Skeletal muscle cell (primary cell): Measurements from ENCODE around the gene TRMT112.
"Not testable (repeated sequence)": the region's sequence is repeated elsewhere in the genome, so short reads cannot be mapped to it uniquely, and the experiment has no call there.

Source experiments
- DNase-seq: peaks from one replicate; pipeline ENCODE4 v3.0.0-alpha.2; 2010; ENCODE audit warnings: low read depth
- H3K4me3 ChIP-seq: 2 replicates; pipeline ENCODE4 v1.5.1; 2011; ENCODE audit warnings: low read depth, mild to moderate bottlenecking, control low read depth, low read length, moderate library complexity

The TRMT112 gene

DNA sequence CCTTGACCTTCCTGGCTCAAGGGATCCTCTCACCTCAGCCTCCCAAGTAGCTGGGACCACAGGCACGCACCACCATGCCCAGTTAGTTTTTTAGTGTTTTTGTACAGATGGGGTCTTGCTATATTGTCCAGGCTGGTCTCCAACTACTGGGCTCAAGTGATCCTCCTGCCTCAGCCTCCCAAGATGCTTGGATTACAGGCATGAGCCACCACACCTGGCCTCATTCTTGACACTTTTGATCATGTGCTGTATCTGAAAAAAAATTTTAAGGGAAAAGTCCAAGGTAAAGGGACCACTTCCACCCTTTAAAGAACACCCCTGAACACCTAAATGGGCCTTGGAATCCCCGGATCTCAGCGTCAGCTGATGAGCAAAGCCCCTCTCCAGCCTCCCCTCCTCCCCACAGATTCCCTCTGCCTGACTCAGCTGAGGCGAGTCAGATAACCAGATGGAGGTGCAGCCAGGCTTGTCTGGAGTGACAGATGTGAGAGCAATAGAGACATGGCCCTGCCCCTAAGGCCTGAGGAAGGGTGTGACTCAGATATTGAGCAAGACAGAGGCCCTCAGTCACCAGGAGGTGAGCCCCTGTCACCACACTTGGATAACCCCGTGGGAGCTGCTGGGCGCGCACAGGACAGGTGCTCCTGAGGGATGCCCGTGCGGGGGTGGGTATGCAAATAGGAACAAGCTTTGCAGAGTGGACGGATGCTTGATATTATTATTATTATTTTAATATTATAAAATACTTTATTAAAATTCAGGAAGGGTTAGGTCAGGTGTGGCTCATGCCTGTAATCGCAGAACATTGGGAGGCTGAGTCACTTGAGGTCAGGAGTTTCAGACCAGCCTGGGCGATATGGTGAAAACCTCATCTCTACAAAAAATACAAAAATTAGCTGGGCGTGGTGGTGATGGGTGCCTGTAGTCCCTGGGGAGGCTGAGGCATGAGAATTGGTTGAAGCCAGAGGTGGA is 17.7 kb upstream of the TRMT112 start:
- no peak overlapping the region for H3K4me3 ChIP-seq
- DNase-seq, result peak; percentile 64

GRCh38 chr11:64333556-64333955 is 16.2 kb upstream of the TRMT112 start:
- no peak overlapping the region for H3K4me3 ChIP-seq
- no peak for DNase-seq

DNA sequence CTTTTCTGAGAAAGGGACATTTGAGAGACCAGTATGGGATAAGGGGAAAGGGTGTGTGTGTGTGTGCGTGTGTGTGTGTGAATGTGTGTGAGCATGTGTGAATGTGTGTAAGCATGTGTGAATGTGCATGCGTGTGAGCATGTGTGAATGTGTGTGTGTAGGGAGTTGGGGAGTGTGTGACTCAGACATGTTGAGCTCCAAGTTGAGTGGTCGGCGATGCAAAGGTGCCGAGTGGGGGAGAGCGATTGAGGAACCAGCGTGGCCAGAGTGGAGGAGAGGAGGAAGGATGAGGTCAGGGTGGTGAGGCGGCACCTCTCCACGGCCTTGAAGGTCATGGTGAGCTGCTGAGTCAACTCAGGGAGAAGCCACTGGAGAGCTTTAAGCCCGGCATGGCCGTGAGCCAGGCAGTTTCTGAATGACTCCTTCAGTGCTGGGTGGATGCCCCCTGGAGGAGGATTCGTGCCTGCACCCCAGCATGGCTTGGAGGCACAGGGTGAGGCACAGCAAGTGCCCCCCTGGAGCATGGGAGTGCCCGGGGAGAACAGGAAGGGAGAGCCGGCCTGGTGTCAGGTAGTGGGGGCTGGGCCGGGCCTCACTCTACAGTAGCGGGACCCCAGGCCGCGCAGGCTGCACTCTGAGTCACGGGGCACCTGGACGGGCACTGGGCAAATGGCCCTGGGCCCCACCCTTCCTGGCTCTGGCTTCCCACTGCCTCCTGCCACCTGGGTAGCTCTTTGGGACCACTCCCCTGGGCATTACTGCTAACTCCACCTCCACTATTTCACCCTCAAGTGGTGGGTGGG is 14.4 kb upstream of the TRMT112 start:
- DNase-seq, result no peak
- H3K4me3 ChIP-seq, result no peak overlapping the region

- no peak overlapping the region for H3K4me3 ChIP-seq
- no peak for DNase-seq
Measured at GRCh38 chr11:64330888-64331287, 13.5 kb upstream of the TRMT112 start.

DNA sequence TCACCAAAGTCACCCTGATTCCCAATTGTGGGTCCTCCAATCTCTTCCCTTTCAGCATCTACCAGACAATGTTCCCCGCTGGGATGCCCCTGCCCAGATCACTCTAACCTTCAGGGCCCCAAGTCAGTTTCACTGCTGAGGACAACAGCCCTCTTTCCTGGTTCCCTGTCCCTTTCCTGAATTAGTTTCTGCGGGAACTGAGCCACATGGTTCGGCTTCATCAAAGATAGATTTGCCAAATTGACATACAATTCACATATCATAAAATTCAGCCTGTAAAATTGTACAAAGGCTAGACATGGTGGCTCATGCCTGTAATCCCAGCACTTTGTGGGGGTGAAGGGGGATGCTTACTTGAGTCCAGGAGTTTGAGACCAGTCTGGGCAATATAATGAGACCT is 10.6 kb upstream of the TRMT112 start:
- no peak for DNase-seq
- H3K4me3 ChIP-seq, result no peak overlapping the region

- H3K4me3 ChIP-seq, result no peak overlapping the region
- no peak for DNase-seq
Measured at GRCh38 chr11:64327375-64327774, 10.0 kb upstream of the TRMT112 start.

GRCh38 chr11:64324692-64325469 is 7.5 kb upstream of the TRMT112 start:
- DNase-seq, result no peak
- no peak overlapping the region for H3K4me3 ChIP-seq

GRCh38 chr11:64323984-64324383 is 6.6 kb upstream of the TRMT112 start:
- not testable (repeated sequence) for DNase-seq, H3K4me3 ChIP-seq

GRCh38 chr11:64323373-64323772 is 6.0 kb upstream of the TRMT112 start:
- no peak for DNase-seq
- H3K4me3 ChIP-seq, result no peak overlapping the region

DNA sequence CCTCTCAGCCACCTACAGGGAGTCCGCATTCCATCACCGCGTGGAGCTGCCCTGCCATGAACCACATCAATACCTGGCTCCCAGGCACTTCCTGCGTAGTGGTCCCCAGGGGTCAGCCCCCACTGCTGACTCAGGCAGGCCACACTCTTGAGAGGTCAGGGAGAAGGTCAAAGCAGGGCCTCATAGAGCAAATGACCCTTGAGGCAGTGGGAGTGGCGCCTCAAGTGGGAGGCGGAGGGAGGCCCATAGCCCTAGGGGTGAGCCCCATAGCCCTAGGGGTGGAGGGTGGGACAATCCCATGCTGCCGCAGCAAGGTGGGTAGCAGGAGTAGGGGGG is 5.5 kb upstream of the TRMT112 start:
- no peak for DNase-seq

GRCh38 chr11:64321533-64321932 is 4.2 kb upstream of the TRMT112 start:
- H3K4me3 ChIP-seq, result no peak overlapping the region
- DNase-seq, result no peak

More for the DNA sequence above, 5.5 kb upstream of the TRMT112 start:
- no peak overlapping the region for H3K4me3 ChIP-seq

DNA sequence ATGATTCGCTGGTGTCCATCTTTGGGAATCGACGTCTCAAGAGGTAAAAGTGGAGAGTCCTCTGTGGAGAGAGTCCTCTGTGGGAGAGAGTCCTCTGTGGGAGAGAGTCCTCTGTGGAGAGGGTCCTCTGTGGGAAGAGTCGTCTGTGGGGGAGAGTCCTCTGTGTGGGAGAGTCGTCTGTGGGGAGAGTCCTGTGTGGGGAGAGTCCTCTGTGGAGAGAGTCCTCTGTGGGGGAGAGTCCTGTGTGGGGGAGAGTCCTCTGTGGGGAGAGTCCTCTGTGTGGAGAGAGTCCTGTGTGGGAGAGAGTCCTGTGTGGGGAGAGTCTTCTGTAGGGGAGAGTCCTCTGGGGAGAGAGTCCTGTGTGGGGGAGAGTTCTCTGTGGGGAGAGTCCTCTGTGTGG is 3.7 kb upstream of the TRMT112 start:
- no peak for DNase-seq
- H3K4me3 ChIP-seq, result no peak overlapping the region

DNA sequence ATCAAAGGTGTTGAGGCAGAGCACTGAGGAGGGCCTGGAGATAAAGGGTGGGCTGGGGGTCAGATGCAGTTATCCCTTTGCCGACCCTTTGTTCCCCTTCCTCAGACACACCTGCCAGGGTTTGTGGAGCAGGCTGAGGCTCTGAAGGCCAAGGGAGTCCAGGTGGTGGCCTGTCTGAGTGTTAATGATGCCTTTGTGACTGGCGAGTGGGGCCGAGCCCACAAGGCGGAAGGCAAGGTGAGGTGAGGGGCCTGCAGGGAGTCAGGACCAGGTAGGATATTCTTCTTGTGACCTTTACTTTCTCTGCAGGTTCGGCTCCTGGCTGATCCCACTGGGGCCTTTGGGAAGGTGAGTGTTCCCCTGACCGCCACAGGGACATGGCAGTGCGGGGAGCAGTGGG is 3.2 kb upstream of the TRMT112 start:
- no peak for DNase-seq
- no peak overlapping the region for H3K4me3 ChIP-seq

DNA sequence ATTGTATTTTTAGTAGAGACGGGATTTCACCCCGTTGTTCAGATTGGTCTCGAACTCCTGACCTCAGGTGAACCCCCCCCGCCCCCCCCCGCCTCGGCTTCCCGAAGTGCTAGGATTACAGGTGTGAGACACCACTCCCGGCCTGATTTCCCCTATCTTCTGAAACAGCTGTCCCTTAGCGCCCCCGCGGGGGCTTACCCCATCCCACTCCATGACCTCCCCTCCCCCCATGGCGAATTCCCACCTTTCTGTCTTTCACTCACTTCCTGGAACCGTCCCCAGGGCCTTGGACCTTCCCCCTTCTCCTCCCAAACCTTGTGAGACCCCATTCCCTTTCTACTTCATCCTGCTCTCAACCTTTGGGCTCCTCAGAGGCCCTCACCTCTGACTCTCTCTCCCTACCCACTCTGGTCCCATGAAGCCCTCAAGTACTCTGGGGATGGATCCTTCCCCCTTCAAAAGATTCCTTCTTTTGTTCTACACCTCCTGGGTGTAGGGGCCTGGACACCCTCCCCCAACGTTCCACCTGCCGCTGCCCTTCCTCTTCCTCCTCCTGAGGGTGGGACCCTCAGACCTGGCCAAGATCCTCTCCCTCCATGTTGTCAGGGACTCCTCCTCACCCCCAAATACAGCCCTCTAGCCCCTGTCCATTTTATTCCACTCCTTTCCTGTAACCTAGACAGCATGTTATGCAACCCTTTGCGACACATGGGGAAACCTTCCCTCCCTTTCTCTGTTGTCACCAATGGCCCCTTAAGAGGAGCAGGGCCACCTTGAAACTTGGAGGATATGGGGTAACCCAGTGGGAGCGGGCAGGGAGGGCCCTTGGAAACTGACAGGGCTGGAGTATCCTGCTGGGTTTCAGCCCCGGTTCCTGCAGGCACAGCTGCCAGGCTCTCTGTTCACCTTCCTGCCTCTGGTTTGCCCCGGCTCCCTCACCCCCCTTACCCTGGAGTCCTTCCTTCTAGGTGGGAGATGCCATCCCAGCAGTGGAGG is 1.7 kb upstream of the TRMT112 start:
- DNase-seq, result no peak
- H3K4me3 ChIP-seq, result peak overlapping the region; percentile 75

DNA sequence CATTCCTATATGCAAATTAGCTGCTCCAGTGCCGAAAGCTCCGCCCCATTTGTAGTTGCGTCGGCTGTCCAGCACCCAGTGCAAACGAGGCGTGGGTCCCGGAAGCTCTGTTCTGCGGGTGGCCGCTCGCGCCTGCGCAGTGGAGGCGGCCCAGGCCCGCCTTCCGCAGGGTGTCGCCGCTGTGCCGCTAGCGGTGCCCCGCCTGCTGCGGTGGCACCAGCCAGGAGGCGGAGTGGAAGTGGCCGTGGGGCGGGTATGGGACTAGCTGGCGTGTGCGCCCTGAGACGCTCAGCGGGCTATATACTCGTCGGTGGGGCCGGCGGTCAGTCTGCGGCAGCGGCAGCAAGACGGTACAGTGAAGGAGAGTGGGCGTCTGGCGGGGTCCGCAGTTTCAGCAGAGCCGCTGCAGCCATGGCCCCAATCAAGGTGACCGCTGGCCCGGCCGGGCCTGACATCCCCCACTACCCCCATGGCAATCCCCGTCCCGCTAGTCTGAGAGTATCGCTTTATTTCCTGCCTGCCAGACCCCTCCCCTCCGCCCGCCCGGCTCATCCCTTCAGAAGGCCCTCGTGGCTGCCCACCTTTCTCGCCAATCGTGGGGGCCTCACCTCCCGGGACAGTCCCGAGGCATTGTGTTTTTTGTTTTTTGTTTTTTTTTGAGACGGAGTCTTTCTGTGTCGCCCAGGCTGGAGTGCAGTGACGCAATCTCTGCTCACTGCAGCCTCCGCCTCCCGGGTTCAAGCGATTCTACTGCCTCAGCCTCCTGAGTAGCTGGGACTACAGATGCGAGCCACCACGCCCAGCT is 804 bp upstream of the TRMT112 start, which contains the start of gene PRDX5:
TSS of gene PRDX5 (plus strand) at position 161 of the 805 bp plus-strand sequence. CDS start at position 256, 95 bp downstream.
- peak; percentile 76 for DNase-seq
- H3K4me3 ChIP-seq, result peak within 1 kb of the TSS; percentile 75

DNA sequence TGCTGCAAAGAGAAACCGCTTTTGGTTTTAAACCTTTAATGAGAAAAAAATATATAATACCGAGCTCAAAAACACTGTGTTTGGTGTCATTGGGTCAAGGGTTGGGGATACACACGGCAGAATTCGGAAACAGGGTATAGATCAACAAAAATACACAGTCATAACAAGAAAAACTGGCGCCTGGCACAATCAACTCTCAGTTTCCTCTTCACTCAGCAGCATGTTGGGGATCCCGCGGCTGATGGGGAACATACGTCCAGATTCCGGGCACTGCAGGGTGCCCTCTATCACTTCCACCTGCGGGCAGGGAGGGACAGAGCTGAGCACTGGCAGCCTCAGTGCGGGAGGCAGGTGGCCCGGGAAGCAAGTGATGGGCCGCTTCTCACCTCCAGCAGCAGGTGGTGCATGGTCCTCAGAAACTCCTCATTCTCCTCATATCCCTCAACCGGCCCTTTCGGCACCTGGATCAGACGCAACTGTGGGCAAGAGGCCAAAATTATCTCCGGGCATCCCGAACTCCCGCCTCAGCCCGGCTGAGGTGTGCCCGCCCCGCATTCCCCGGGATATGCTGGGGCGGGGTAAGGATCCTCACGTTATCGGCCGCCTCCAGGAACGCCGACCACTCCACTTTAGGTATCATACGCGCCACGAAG is 561 bp downstream of the TRMT112 start:
- no peak for DNase-seq
- peak overlapping the region; percentile 75 for H3K4me3 ChIP-seq
